HG03558 (cell line): ENCODE measurements around the gene CBL.

ENCODE experiments used
- ATAC-seq: cut with Tn5 transposase; IDR thresholded peaks from one replicate; pipeline ENCODE4 v1.9.1; 2021; ENCODE audit warnings: moderate number of reproducible peaks; ENCODE audit not compliant: unreplicated experiment; ENCODE audit errors: extremely low read depth

CBL gene

DNA sequence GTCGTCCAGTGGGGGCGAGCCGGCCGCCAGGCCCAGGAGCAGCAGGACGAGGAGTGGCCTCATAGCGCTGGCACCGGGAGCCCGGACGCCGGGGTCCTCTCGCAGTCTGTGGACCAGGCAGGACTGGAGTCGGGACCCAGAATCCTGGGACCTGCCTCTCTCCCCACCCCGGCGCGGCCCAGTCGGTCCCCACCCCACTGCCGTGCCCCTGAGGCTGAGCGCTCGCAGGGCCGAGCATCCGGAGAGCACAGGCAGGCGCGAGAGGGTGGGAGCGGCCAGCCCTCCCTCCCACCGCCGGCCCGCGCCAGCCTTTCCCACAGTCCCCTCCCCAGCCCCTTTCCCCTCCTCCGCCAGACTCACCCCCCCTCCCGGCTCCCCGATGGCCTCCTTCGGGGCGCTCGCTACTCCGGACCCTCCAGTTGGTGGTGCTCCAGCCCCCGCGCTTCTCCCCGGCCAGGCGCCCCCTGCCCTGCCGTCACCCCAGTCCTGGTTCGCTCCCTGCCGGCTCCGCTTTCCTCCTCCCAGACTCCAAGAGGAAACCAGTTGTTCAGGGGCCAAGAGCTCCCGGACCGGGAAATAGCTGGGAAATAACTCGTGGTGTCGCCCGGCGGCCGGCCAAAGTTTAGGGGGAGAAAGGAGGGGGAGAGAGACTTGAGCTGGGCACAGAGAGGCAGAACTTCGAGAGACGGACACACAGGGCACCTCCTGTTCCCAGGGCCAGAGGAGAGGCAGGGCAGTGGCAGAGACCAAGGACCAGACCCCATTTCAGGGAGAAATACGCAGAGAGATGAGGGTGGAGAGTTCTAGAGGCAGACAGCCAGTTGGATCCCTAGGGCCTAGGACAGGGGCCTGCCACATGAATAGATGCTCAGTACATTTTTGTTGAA, 134.4 kb downstream of the CBL start, which contains the start of gene C1QTNF5:
C1QTNF5 (minus strand) TSS at position 549 of the 887 bp plus-strand sequence; CDS start at position 63, 486 bp downstream.
- ATAC-seq, result no peak

DNA sequence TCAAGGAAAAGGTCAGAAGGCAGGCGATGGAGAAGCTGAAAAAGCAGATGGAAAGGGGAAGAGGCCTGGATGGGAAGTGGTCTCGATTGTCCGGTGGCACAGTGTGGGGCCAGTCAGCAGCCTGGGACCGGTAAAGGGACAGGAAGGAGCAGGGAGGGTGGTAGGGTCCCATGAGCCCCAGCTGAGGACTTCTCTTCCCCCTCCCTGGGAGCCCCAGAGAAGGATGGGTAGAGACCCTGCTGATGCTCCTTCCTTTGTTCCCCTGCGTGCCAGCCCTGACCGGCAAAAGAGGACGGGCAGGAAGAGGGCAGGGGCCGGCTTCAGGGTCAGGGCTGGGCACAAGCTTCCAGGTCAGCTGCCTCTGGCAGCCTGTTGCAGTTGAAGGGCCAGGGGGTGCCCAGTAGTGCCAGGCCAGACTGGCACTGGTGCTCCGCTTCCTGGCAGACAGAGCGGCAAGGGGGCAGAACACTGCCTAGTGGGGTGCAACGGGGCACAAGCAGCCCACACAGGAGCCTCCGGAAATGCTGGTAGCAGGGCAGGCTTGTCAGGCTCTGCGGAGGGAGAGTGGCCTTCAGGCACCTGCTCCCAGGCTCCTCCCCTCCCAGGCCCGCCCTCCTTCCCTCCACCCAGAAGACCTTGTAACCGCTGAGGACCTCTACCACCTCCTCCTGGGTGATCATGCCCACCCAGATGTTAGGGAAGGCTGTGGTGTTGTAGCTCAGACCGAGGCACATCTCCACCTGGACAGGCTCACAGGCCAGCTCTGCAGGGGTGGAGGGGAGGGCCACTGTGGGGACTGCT, 135.3 kb downstream of the CBL start:
- ATAC-seq, result no peak

DNA sequence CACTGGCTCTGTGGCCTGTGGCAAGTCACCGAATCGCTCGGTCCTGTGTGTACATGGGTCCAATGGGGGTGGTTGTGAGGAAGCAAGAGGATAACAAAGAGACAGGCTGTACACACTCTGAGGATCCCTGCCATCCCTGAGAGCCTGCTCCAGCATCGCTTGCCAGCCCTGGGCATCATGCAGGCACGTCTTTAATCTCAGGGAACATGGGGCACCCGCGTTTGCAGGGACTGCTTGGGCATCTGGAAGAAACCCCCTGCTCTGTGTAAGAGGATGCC, 135.8 kb downstream of the CBL start:
- no peak for ATAC-seq

DNA sequence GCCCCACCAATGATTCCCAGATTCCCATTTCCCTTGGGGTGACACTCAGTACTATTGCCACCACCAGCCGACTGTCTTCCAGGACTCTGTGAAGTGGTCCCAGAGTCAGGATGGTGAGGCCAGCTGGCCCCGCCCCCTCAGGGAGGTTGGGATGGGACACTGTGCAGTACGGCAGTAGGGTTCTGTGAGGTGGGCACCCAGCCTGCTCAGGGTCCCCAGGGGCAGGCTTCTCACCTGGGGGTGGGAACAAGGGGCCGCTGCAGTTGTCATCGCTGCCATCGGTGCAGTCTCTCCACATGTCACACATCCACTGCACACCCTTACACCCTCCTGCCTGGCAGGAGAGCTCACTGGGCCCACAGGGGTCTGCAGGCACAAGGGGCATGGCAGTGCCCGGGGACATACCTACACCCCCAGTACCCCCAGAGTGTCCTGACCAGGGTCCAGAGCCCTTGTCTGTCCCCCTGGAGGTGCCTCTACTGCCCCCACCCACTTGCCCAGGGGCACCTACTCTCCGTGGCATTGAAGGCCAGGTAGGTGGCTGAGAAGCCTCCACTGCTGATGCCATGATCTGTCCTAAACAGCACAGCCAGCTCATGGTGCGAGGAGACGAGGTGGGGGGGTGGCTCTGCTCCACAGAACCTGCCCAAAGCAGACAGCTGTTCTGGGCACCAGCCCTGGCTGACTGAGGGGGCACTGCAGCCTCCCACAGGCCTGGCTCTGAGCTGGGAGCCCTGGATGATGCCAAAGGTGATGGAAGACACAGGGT, 136.4 kb downstream of the CBL start:
- no peak for ATAC-seq

DNA sequence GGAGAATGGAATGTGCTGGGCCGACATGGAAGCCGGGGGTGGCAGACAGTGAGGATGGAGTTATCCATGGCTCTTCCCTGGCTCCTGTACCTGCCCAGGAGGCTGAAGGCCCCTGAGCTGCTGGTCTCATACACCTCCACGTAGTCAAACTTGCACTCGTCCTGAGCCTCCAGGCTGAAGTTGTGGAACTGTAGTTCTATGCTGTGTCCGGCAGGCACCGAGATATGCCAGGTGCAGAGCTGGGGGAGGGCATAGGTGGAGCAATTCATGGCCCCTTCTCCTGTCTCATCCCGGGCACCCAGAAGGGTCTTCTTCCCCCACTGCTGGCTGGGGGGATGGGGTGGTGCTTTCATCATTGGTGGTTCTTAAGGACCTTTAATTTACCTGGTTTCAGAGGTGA, 137.6 kb downstream of the CBL start:
- ATAC-seq, result no peak

DNA sequence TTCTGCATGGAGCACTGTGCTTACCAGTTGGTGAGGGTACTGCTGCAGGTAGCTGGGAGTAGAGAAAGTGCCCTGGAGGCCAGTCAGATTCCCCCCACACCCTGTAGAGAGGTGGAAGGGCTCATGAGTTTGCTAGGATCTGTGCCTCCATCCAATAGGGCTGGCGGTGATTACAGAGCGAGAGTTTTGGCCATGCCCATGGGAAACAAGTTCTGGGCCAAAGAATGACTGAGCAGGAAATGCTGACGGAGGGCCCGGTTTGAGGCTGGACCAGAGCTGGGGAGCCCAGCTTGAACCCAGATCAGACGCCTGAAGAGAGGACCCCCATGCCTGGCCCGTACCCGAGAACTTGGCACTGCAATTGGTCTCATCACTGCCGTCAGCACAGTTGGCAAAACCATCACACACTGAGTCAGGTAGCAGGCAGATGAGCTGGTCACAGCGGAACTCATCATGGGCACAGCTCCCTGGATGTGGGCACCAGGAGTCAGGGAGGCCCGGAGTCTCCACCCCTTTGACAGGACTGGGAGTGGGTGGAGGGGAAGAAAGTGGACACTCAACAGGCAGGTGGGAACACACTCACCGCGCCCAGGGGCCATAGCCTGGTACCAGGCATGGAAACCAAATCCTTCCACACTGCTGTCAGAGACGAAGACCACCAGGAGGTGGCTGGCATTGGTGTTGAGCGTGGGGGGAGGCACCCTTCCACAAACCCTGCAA, 138.3 kb downstream of the CBL start:
- ATAC-seq, result no peak

DNA sequence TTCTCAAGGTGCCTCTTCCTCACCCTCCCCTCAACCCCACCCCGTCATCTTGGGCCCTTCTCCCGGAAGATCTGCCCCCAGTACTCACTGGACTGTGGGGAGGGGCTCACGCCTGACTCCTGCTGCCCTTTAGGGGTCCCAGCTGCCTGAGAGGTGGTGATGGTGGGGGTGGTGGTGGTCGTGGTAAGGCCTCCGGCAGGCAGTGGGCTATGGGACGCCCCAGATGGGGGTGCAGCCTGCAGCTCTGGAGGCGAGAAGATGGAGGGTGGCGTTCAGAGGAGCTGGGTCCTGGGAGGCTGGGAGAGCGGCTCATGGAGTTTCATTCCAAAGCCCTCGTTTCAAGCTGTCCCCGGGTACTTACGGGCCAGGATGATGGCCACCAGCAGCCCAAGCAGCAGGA, 139.5 kb downstream of the CBL start:
- no peak for ATAC-seq

DNA sequence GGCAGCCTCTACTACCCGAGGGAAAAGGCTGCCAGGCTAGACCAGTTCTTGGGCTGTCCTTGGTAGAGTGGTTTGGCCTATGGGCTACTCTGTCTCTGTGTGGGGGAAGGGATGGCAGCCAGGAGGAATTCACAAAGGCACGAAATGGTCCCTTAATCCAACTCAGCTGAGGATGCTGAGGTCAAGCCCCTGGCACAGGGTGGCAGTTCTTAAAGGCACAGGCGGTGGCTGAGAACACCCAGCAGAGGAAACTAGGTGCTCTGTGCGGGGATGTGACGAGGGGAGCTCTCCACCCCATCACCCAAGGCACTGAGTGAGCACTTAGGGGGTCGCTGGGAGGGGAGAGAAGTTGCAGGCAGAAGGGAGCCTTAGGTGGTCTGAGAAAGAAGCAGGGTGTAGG, 140.5 kb downstream of the CBL start, which contains the start of gene MFRP:
MFRP (minus strand) TSS at position 101 of the 400 bp plus-strand sequence. CDS start 192 bp downstream, outside the sequence.
- ATAC-seq, result no peak

DNA sequence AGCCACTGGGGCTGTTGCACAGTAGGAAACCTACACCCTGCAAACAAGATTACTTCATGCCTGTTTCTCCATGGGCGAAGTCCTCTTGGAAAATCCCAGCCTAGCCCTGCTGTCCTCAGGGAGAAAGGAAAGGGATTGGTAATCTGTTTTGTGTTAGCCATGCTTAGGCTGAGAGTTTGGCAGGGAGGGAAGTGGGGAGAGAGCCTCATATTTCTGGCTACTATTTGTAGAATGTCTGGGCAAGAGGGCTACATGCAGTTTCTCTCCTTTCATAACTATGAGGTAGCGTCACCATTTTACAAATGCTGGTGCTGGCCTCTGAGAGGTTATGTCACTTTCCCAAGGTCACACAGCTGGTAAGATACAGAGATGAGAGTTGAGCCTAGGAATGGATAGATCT, 141.1 kb downstream of the CBL start:
- no peak for ATAC-seq

DNA sequence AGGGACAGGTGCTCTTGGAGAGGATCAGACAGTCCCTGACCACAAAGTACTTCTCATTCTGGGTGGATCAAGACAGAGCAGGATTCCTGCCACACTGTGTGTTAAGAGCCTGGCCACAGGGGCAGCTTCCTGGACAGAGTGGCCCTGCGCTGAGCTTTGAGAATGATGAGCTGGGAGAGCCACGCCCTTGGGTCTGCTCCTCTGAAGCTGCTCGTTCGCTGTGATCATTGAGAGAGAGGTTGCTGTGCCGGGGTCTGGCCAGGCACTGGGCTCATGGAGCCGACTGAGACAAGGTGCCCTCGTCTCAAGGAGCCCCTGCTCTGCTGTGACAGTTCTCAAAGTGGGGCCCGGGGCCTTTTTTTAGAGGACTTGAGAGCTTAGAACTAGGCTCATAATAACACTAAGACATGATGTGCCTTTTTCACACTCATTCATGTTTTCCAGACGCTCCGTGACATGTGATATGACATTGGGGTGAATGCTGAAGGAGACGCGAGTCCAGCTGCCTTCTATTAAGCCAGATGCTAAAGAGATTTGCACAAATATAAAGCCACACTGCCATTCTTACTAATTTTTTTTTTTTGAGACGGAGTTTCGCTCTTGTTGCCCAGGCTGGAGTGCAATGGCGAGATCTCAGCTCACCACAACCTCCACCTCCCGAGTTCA, 141.9 kb downstream of the CBL start:
- no peak for ATAC-seq

DNA sequence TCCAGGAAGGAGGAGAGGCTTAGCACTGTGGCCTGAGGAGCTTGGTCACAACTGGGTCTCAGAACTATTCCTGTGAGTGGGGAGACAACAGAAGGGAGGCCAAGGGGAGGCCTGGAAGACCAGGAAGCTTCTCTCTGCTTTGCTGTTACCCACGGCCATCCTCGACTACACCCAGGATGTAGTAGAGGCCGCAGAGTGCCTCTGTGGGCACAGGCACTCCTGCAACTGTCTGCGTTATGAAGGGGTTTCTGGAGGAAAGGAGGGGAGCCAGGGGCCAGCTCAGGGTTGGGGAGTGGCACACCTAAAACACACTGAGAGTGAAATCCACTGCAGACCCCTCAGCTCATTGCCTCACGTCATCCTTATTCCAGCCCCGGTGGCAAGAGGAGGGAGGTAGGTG, 144.2 kb downstream of the CBL start:
- no peak for ATAC-seq

DNA sequence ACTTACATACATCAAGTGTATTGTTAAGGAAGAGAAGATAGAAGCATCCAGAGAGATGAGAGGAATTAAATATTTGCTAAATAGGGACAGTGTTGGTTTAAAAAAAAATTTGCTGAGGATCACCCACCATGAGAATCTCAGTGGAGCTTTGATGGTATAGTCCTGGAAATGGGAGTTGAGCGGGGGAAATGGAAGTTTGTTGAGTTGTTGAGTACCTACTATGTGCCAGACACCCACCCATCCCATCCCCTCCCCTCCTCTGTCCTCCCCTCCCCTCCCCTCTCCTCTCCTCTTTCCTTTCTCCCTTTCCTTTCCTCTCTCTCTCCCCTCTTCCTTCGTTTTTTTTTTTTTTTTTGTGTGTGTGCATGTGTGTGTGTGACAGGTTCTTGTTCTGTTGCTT, 145.1 kb downstream of the CBL start:
- ATAC-seq, result no peak

DNA sequence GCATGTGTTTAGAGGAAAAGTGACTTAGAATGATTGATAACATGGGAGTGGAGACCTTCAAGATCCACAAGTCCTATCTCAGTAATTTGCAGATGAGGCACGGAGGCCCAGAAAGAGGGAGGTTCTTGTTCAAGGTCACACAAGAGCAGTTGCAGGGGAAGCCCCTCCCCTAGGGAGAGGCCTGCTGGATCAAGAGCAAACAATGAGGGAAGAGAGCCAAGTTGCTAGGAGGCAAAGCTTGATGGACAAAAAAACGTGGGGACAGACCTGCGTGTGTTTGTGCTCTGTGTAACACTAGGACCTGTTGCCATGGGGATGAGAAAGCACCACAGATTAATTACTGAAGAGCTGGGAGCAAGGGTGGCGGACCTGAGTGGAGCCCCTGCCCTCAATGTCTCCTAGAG, 146.7 kb downstream of the CBL start:
- ATAC-seq, result no peak

DNA sequence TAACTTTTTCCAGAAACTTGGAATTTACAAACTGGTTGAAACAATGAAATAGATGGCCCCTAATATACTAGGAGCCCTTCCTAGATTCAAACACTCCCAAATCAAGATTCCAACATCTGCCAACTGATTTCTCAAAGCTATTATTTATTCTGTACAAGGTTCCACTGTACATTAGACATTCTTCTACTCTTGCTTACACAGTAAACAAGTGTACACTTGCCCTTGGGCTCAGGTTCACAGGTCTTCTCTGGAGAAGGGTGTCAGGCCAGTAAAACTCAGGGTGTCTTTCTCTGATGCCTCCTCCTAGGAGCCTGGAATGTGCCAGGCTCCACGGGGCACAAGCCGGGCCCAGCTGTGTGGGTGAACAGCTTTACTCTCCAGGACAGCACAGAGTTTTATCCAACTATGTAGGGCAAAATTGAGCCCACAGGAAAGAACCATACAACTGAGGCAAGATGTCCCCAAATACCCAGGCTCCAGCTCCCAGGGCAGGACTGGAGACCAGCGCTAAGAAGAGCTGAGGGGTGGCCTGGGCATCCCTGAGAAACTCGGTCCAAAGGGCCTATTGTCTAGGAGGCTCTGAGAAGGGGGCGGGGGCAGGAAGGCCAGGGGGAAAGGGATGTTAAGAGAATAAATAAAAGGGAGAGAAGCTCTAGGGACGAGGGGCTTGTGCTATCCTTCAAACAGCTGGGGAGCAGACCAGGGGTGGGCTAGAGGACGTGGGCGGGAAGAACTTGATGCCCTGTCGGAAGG, 149.1 kb downstream of the CBL start:
- no peak for ATAC-seq

DNA sequence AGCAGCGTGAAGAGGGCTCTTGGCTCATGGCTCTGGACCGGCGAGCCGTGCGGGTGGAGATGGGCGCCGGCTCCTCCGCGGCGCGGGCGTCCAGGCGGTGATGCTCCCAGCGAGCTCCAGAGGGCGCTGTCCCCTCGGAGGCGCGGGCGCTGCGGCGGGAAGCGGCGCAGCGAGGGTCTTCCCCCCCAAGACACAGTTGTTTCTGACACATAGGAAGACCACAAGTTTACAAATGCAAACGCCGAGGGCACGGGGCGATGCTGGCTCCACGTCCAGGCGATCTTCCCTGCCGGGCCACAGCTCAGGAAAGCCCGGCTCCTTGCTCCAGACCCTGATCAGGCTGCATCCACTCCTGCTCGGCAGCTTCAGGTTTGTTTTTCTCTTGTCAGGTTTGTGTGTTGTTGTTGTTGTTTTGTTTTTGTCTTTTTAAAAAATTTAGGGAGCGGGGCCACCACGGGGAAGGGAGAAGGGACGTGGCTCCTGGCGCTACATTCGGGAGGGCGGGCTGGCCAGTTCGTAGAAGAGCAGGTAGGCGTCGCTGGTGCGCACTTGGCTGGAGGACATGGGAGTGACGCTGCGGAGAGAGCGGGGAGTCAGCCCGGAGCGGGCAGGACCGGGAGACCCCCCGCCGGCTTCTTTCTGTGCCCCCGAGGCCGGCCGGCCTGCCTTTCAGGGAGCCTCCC, 150.4 kb downstream of the CBL start:
- no peak for ATAC-seq

DNA sequence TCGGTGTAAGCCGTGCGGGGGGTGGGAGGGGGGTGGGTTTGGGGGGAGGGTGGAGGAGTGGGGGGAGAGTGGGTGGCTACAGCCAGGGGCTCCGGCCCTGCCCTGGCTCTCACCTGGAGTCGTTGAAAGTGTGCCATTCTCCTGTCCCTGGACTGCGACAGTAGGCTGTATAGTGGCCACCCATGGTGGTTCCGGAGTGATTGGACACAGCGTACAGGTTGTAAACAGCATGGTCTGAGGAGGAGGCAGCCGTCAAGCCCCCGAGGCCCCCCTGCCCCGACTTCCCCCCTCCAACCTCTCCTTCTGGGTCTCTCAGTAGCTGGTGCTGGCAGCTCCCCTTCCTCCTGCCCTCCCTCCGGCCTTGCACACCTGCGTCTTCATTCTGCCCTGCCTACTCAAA, 150.9 kb downstream of the CBL start:
- no peak for ATAC-seq
